ENCODE data around the gene CDON. TPM values are rescaled to one million over a fixed set of nuclear protein-coding genes. Genes with fewer than 3 reads are reported as not detected.
"Not testable (repeated sequence)": the region's sequence is repeated elsewhere in the genome, so short reads cannot be mapped to it uniquely, and the experiment has no call there.

Gene CDON
- total and polyA plus RNA-seq, 12 donors, result 1.4 to 17.1 (median 8.9) TPM

GRCh38 chr11:126032375-126032774, 30.3 kb downstream of the CDON start:
- ATAC-seq, result no peak
- Histone ChIP-seq H3K27ac (no peak overlapping the region), H3K4me3 (no peak overlapping the region), H3K4me1 (peaks cover 0 to 31% (median 12%) of the 10 kb centered on the region in 9 donors), H3K27me3 (no peaks in the 10 kb centered on the region), H3K36me3 (no peaks in the 10 kb centered on the region), H3K9me3 (no peaks in the 10 kb centered on the region)
- no peak for DNase-seq
- intact Hi-C loops (cut with DNase I), result no loop called here
- WGBS, 2 donors, result 96 to 99% methylated on average over 7 of the region's 7 CpGs
- TF ChIP-seq, protein P1, sequence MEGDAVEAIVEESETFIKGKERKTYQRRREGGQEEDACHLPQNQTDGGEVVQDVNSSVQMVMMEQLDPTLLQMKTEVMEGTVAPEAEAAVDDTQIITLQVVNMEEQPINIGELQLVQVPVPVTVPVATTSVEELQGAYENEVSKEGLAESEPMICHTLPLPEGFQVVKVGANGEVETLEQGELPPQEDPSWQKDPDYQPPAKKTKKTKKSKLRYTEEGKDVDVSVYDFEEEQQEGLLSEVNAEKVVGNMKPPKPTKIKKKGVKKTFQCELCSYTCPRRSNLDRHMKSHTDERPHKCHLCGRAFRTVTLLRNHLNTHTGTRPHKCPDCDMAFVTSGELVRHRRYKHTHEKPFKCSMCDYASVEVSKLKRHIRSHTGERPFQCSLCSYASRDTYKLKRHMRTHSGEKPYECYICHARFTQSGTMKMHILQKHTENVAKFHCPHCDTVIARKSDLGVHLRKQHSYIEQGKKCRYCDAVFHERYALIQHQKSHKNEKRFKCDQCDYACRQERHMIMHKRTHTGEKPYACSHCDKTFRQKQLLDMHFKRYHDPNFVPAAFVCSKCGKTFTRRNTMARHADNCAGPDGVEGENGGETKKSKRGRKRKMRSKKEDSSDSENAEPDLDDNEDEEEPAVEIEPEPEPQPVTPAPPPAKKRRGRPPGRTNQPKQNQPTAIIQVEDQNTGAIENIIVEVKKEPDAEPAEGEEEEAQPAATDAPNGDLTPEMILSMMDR (IDR thresholded peaks at IDR 0.05), result no peak

- Histone ChIP-seq H3K36me3 (no peaks in the 10 kb centered on the region), H3K27me3 (no peaks in the 10 kb centered on the region), H3K4me3 (no peak overlapping the region), H3K4me1 (peaks cover 0 to 22% (median 9%) of the 10 kb centered on the region in 9 donors), H3K27ac (no peak overlapping the region), H3K9me3 (no peaks in the 10 kb centered on the region)
- ATAC-seq (peak in 3 of 8 donors; percentile 22 to 60 (median 47)), DNase-seq (no peak)
- 80 to 95% methylated on average over 2 of the region's 2 CpGs for WGBS, 2 donors
- TF ChIP-seq, protein P1 (IDR thresholded peaks at IDR 0.05), result no peak
- intact Hi-C loops (cut with DNase I), result loop anchor here in 2 of 10 donors (10.0 kb wide), 2 partner anchors 65 to 75 kb away; no protein-coding TSS in a partner anchor
Observed at GRCh38 chr11:126029805-126030204, 32.9 kb downstream of the CDON start.

DNA sequence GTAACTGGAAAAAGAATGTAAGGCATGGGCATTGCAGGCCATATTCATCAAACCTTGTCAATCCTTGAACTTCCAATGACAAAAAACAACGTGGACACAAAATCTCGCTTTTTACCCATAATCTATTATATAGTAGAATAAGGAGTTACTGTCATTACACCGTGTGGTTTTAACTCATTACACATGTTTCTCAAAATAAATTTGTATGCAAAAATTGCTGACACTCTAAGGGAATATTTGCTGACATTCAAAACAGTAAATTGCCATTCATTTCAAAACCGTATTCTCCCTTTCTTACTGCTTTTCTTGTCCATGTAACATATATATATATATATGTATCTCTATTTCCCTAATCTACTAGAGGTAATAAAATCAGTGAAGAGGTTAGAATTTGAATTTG, 33.4 kb downstream of the CDON start:
- H3K36me3 ChIP-seq, result no peaks in the 10 kb centered on the region
- intact Hi-C loops (cut with DNase I), result loop anchor here in 2 of 10 donors (10.0 kb wide), 2 partner anchors 64 to 74 kb away; no protein-coding TSS in a partner anchor
- TF ChIP-seq, protein P1 (IDR thresholded peaks at IDR 0.05), result no peak
- DNase-seq, result no peak
- no peak overlapping the region for H3K4me3 ChIP-seq
- 91 to 95% methylated on average over 4 of the region's 4 CpGs for WGBS, 2 donors
- ATAC-seq, result no peak
- H3K4me1 ChIP-seq, result peaks cover 0 to 20% (median 4%) of the 10 kb centered on the region in 9 donors
- H3K27me3 ChIP-seq, result no peaks in the 10 kb centered on the region
- H3K9me3 ChIP-seq, result no peaks in the 10 kb centered on the region
- no peak overlapping the region for H3K27ac ChIP-seq

DNA sequence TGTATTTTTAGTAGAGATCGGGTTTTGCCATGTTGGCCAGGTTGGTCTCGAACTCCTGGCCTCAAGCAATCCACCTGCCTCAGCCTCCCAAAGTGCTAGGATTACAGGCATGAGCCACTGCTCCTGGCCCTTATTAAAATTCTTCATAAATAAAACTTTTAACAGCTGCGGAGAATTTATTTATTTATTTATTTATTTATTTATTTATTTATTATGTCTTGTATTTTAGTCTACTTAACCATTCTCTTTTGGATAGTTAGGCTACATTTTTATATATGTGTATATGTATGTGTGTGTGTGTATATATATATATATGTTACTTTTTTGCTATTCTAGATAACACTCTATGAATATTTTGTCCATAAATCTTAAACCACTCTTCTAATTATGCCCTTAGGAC, 34.1 kb downstream of the CDON start:
- intact Hi-C loops (cut with DNase I), result loop anchor here in 2 of 10 donors (10.0 kb wide), 2 partner anchors 64 to 74 kb away; no protein-coding TSS in a partner anchor
- WGBS, 2 donors, result 94 to 96% methylated on average over 3 of the region's 3 CpGs
- not testable (repeated sequence) for H3K36me3 ChIP-seq, H3K27me3 ChIP-seq, DNase-seq, H3K9me3 ChIP-seq, H3K27ac ChIP-seq, H3K4me3 ChIP-seq, ATAC-seq
- H3K4me1 ChIP-seq, result peaks cover 0 to 20% (median 4%) of the 10 kb centered on the region in 9 donors

DNA sequence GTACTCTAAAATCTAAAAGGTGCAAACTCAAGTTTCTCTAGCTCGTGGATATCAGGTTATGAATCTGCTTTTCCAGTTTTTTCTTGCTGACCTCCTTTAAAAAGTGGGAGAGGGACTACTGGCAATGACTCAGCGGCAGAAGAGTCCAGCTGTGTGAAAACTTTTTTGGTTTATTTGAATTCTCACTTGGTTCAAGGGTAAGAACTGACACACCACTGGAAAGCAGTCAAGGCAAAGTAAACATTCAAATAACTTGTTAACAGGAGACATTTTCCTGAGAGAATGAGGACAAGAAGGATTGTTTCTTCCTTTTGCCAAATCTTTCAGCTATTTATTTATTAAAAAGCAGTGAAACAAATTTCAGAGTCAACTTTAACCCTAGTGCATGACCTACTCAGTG, 36.1 kb downstream of the CDON start:
- Histone ChIP-seq H3K4me3 (no peak overlapping the region), H3K27ac (no peak overlapping the region), H3K27me3 (no peaks in the 10 kb centered on the region), H3K36me3 (no peaks in the 10 kb centered on the region), H3K4me1 (peaks cover 0 to 20% (median 4%) of the 10 kb centered on the region in 9 donors), H3K9me3 (no peaks in the 10 kb centered on the region)
- TF ChIP-seq, protein P1 (IDR thresholded peaks at IDR 0.05), result no peak
- intact Hi-C loops (cut with DNase I), result loop anchor here in 2 of 10 donors (10.0 kb wide), 2 partner anchors 62 to 72 kb away; no protein-coding TSS in a partner anchor
- 48 to 79% methylated on average over 2 of the region's 2 CpGs for WGBS, 2 donors
- DNase-seq (no peak), ATAC-seq (no peak)

Measured in heart right ventricle (tissue), 16 donors.